NCI-H146 treated with DMSO at 0.1 percent for 48 hours (cell line): ENCODE measurements around the gene MFAP3L.
A peak's percentile ranks its signal among the peaks of the same experiment; 100 is the strongest.
"Not testable (repeated sequence)": the region's sequence is repeated elsewhere in the genome, so short reads cannot be mapped to it uniquely, and the experiment has no call there.

Experiments
- DNase-seq: peaks from one replicate; lab custom pipeline; 2025; ENCODE audit not compliant: unreplicated experiment; lab: John Stamatoyannopoulos, UW

MFAP3L gene

DNA sequence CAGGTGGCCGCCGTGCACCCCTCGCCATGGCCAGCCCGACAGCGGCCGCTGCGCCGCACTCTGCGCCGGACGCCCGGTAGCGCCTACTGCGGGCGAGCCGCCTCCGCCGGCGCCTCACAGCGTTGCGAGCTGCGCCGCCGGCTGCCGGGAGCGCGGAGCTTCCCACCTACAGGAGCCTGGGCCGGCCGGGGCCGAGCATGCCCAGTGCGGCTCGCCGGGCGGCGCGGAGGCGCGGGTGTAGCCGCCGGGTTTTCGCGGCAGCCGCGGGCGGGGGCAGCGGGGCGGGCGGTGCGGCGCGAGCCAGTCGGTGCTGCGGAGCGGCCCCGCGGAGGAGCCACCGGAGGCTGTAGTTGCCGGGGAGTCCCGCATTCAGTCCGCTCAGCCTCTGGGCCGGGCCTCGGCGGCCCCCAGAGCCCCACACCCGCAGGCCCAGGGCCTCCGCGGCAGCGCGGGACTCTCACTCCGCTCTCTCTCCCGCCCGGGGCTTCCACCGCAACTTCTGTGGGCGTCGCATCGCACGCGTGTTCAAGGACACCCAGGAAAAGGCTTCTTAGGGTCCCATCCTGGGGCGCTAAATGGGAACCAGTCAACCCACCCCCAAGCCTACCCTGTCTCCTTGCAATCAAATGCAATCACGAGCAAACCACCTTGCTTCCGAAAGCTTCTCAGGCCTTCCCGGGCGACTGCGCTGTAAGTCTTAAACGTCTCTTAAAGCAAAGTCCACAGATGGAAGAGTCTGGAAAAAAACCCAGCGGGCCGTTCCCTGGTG is at the start of gene MFAP3L:
MFAP3L (minus strand) TSS at position 143 of the 769 bp plus-strand sequence. CDS start 20,518 bp downstream, outside the sequence.
- DNase-seq = peak; percentile 39

- DNase-seq = no peak
Observed at GRCh38 chr4:170071196-170071595, 45.0 kb upstream of the MFAP3L start.

DNA sequence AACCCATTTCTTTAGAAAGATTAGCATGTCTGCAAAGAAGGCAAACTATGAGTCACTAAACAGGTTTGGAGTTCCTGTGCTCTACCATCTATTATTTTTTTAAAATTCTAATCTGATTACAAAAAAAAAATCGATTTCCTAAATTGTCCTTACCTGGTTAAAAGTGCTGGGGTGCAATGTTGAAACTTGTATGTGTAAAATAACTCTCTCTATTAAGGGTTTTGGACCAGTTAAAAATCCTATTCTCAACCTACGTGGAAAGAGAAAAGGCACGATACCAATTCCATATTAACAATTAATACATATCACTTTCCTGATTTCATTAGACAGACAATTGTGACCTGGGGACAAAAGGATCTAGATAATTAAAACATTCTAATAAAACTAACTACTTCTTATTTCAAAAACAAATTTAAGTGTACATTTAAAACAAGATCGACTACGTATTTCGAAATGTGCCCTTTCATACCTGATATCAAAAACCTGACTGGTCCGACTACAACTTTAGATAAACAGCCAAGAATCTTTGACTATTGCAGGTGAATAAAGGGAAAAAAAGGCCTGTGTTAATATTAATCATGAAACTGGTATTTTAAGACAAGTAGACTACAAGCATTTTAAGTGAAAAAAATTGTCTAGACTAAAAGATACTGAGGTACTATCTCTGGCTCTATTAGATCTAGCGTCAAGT is 42.4 kb upstream of the MFAP3L start:
- no peak for DNase-seq

DNA sequence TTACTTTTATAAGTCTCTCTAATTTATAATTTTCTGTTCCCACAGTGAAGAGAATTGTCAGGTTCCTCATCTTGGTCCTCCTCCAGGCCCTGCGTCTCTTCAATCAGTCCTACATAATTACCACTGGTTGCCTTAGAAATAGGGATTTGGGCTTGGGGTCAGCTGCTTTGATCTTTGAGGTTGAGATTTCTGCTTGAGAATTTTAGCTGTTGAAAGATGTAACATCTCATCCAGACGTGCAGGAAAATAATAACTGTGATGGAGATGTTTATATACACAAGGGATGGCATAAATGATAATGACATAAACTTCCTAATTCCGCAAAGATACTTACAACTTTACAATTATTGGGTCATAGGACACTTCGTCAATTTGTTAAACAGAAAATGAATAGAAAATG is 33.2 kb upstream of the MFAP3L start:
- DNase-seq = no peak

GRCh38 chr4:170058826-170059225 is 32.6 kb upstream of the MFAP3L start:
- DNase-seq = no peak

DNA sequence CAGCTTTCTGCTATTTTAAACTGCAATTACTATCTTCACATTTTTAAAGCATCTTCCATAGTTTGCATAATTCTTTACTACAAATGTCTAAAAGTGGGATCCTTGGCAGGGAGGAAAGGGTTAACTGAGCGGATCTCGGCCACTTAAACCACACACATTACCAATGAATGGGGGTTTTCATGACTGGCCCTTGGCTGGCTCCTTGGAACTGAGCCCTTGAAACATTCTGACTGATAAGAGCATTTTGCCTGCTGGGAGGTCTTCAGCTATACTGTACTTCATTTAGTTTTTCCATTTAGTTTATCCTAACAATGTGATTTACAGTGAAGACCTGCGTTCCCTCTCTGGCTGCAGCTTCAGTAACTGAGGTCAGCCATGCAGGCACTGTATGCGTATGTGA is 31.7 kb upstream of the MFAP3L start:
- no peak for DNase-seq

GRCh38 chr4:170052919-170053318 is 26.7 kb upstream of the MFAP3L start:
- DNase-seq = no peak

DNA sequence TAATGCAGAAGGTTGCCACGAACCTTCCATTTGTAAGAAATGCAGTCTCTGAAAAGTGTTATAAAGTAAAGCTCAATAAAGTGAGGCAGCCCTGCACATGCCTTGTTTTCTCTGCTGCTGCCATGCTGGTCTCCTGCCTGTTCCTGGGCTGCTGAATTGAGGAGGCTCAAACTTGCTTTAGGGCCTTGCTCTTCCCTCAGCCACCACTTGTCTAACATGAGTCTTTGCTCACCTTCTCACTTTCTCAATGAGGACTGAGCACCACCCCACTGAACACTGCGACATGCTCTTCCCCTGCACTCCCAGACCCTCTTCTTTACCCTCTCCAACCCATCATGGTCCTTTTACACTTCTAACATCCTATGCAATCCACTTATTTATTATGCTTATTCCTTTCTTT is 25.2 kb upstream of the MFAP3L start:
- no peak for DNase-seq

DNA sequence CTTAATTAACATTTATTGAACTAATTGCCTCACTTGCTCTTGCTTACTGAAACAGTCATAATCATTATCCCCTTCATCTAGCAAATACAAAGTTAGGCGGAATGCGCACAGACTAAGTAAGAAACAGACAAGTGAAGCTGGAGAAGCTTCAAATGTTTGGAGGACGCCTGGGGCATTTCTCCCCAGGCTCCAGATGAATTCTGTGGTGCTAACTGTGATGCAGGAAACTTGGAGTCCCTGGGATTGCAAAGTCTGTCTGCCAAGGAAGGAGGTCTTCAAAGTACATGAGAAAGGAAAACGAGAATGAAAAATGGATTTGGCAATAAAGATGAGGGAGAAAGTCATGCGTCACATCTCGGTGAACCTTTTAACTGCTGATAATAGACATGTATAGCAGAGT is 23.6 kb upstream of the MFAP3L start:
- DNase-seq = no peak

DNA sequence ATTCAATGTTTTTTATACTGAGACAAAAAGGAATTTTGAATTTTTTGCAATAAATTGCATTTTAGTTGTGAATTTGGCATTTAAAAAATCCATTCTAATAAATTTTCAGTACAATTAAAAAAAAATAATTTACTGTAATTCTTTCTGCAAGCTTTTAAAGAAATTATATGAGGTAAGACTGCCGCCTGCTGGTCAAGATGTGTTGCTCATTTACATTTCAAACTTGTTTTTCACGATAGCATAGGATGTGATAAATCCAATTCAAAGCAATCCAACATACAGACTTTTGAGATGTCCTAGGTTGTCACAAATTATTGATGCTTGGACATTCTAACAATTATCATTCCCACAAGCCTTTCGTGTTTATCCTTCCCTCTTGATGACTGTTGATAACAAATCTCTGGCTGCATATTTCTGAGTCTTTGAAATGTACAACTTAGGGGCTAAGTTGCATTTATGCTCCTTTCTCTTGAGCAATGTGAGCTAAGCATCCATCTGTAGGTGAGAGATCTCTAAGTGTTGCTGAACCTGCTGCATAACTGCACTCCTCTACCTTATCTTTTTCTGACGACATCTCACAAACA is 21.7 kb upstream of the MFAP3L start:
- peak; percentile 4 for DNase-seq

DNA sequence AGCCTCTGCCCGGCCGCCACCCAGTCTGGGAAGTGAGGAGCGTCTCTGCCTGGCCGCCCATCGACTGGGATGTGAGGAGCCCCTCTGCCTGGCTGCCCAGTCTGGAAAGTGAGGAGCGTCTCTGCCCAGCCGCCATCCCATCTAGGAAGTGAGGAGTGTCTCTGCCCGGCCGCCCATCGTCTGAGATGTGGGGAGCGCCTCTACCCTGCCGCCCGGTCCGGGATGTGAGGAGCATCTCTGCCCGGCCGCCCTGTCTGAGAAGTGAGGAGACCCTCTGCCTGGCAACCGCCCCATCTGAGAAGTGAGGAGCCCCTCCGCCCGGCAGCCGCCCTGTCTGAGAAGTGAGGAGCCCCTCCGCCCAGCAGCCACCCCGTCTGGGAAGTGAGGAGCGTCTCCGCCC is 20.0 kb upstream of the MFAP3L start:
- not testable (repeated sequence) for DNase-seq

GRCh38 chr4:170040031-170040680 is 14.0 kb upstream of the MFAP3L start:
- DNase-seq = no peak

DNA sequence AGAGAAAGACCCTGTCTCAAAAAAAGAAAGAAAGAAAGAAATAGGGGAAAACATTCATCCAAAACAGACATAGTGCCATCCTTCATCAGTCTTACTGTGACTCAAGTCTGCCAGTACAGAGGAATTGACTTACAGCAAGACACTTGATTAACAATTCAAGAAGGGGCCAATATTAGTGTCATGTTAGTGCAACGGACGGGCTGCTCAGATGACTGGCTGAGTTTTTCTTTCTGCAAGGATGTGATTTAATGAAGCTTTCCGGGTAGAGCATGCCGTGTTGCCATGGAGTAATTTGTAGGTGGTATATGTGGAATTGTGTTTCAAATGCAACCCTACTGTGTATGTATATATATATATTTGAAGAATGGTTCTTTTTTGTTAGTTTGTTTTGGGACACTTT is 12.6 kb upstream of the MFAP3L start:
- DNase-seq = no peak

- DNase-seq = no peak
Observed at GRCh38 chr4:170038232-170038631, 12.0 kb upstream of the MFAP3L start.

DNA sequence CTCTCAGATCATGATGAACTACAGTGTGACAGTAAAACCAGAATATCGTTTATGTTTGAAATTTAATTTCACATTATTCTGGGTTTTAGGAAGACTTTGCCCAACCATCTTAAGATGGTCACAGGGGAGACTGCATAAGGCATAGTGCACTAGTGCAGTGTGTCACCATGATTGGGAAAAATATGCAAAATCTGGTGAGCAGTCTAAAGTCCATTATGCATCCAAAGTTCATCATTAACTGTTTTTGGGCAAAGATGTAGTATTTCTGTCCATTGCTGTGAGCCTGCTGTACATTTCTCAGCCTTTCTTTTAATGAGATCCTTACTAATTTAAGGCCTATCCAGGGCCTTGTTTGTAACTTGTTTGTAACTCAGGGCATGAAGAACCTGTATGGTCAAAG is 11.3 kb upstream of the MFAP3L start:
- DNase-seq = no peak

DNA sequence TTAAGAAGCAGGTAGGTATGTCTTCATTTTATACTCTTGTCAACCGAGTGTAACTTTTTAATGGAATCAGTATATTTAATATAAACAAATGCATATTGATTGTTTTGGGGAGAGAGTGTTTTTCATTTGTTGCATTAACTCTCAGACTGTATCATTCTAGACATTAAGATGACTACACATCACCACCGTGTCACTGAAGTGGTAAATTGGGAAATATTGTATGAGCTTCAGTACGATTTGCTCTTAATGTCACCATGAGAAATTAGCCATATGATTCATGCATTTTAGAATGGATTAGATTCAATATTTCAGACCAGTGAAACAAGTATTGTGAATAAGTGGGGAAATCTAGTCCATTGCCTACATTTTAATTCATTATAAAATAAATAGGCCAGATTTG is 9.7 kb upstream of the MFAP3L start:
- DNase-seq = no peak

DNA sequence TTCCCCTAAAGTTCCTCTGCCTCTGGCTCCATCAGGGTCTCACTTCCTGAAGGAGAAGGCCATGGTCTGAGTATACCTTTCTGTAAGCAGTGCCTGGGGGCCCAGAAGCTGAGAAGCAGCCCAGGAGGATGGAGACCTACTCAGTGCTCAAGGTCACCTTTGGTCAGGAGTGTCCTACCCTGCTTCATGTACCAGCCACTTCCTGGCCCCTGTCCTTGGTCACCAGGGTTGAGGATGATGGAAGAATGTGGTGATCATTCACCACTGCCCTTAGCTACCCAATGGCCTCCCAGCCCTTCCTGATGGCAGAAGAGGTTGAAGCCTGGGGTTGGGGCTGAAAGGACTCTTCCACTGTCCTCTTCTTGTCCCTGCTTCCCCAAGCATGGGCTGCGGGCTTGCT is 9.0 kb upstream of the MFAP3L start:
- no peak for DNase-seq

DNA sequence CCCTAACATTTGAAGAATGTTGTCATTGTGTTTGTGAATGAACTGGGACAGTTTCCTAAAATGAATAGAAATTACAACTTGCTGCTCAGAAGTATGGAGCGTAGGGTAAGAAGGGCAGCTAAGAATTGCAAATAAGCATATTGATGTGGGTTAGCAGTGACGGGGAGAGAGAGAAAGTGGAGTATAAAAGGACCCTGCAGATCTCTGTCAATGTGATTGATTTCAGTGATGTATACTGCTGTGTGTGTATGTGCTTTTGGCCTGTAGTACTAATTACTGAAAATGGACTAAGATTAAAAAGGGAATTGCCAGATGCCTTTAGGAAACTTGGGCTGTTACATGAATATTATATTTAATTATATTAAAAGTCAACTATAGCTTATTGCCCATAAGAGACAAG is 7.8 kb upstream of the MFAP3L start:
- DNase-seq = no peak

- DNase-seq = no peak
Observed at GRCh38 chr4:170030121-170030520, 3.9 kb upstream of the MFAP3L start.

DNA sequence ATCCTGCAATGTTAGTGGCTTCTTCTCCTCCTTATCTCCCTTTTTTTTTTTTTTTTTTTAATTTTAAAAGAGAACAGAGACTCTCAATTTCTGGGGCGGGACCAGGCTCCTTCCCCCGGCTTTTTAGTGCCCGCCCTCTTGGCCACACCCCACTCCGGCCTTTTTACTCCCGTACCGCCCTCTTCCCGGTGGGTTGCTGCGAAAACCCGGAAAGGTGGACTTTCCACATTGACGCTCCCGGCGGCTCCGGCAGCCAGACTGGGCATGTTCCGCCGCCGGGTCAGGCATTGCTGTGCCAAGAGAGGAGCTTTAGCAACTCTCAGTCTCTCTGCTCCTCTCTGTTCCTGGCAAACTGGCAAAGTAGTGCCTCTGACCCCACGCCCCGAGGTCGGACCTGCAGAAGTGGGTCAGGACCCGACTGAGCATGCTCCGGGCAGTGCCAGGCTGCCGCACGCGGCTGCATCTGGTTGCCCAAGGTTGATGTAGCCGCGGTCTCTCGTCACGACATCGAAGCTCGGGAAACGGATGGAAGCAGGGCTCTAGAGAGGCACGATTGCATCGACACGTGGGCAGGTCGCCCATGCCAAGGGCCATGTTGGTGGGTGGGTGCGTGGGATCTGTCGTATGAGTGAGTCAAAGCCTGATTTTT is 1.1 kb upstream of the MFAP3L start:
- DNase-seq = peak; percentile 35

GRCh38 chr4:170025523-170026252 is 507 bp downstream of the MFAP3L start:
- no peak for DNase-seq
